Fibroblast of skin of left biceps (primary cell): Measurements from ENCODE around the gene TNFRSF8.

Source experiments
- DNase-seq, 2 experiments: peaks; one replicate each; pipeline ENCODE4 v3.0.0-alpha.2; 2013; ENCODE audit warnings: low read depth in 2 of 2

Gene TNFRSF8

DNA sequence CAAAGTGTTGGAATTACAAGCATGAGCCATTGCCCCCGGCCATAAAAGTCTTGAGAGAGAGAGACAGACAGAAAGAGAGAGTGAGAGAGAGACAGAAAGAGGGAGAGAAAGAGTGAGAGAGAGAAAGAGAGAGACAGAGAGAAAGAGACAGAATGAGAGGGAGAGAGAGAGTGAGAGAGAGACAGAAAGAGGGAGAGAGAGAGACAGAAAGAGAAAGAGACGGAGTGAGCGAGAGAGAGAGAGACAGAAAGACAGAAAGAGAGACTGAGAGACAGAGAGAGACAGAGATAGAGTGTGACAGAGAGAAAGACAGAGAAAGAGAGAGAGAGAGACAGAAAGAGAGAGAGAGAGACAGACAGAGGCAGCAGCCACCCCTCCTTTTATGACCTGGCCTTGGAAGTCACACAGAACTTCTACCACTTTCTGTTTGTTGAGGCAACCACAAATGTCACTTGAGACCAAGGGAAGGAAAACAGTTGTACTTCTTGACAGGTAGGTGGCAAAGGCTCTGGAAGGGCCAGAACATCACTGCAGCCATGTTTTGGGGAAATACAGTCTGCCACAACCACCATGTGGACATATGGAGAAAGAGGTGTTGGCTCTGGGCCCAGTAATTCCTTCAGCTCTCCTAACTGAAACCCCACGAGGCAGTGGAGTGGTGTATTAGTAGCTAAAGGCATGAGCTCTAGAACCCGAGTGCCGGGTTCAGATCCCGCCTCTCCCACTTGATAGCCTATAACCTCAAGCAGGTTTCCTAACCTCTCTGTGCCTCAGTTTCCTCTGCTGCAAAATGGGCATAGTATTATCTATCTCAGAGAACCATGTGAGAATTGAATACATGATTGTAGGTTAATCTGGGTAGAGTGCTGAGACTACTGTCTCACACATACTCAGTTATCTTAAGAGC, 50.6 kb downstream of the TNFRSF8 start:
- DNase-seq = peak; percentile 21 to 28

DNA sequence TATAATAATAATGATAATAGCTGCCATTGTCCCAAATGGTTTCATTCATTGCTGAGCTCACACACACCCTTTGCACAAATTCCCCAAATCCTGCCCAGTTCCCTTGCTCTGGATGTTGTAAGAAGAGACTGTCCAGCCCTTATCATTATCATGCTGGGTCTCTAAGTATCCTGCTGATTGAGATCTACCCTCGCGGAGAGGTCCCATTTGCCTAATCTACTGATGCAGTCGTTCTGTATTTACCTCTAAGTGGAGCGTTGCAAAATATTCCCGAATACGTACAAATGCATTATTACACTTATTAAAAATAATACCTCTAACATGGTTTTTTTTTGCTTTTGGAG, 51.2 kb downstream of the TNFRSF8 start:
- no peak for DNase-seq

DNA sequence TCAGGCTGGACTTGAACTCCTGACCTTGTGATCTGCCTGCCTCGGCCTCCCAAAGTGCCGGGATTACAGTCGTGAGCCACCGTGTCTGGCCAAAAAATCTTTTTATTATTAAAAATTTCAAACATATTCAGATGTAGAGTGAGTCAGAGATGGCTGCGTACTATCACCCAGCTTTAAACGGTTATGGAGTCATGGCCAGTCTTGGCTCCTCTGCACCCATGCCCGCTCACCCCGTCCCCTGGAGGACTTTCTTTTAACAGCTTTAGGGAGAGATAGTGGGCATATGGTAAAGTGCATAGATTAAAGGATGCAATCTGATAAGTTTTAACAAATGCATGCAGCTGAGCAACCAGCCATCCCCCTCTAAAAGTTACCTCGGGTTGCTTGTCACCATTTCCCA, 51.8 kb downstream of the TNFRSF8 start:
- DNase-seq = no peak

DNA sequence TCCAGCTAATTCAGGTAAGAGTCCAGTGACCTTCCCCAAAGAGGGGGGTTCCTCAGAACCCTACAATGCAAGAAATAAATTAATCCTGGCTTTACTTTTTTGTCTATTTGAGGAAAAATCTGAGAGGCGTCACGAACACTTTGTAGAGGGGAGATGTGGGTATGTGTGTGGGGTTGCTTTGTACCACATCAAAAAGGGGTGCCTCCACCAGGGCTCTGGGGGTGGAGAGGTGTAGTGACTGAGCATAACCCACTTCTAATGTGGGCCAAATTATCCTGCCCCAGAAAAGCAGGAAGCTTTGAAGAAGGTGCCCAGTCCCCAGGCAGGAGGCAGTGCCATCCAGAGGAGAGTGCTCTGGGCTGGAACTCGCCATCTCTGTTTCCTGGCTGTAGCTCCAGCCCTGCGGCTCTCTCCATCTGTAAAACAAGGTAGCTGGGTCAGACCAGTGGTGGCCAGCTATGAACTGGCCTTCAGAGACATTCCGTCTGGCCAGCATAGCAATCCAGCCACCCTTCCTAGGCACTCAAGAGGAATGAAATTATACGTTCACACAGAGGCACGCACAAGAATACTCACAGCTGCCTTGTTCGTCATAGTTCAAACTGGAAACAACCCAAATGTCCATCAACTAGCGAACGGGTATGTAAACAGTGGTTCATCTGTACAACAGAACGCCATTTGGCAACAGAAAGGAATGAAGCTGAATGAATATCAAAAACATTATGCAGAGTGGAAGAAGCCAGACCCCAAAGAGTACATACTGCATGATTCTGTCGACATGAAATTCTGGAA, 58.3 kb downstream of the TNFRSF8 start:
- peak; percentile 13 to 16 for DNase-seq

DNA sequence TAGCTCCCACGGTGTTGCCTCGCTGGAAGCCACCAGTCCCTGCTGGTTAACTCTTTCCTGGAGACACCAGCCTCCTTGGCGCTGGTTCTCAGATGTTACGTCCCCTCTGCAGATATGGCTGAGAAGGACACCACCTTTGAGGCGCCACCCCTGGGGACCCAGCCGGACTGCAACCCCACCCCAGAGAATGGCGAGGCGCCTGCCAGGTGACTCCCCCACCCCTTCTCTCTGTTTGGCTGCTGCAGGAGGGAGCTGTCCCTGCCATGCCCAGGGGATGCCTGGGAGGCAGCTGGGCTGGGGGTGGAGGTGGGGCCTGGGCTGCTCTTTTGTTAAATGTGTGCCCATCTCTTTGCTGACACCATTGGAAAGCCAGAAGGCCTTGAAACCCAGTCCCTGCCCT, 60.1 kb downstream of the TNFRSF8 start:
- DNase-seq = no peak

DNA sequence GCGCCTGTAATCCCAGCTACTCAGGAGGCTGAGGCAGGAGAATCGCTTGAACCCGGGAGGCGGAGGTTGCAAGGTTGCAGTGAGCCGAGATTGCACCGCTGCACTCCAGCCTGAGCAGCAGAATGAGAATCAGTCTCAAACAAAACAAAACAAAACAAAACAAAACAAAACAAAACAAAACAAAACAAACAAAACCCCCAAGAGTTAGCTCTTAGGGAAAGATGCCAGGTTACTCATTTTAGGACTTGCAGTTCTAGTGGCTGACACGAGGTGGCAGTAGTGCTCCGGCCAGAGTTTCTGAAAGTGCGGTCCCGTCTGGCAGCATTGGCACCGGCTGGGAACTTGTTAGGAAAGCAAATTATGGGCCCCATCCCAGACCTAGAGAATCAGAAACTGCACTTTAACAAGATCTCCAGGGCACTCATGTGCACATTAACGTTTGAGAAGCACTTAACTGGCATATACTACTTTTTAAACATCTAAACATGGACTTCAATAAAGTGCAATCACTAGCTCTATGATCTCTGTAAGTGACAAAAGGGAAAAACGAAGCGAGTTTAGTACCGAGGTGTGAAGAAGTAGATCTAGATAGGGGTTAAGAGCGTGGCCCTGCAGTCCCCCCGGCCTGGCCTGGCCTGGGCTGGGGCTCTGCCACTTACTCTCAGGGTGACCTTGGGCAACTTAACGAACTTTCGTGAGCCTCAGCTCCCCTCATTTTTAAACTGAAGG, 61.8 kb downstream of the TNFRSF8 start:
- DNase-seq = peak; percentile 9 to 19

DNA sequence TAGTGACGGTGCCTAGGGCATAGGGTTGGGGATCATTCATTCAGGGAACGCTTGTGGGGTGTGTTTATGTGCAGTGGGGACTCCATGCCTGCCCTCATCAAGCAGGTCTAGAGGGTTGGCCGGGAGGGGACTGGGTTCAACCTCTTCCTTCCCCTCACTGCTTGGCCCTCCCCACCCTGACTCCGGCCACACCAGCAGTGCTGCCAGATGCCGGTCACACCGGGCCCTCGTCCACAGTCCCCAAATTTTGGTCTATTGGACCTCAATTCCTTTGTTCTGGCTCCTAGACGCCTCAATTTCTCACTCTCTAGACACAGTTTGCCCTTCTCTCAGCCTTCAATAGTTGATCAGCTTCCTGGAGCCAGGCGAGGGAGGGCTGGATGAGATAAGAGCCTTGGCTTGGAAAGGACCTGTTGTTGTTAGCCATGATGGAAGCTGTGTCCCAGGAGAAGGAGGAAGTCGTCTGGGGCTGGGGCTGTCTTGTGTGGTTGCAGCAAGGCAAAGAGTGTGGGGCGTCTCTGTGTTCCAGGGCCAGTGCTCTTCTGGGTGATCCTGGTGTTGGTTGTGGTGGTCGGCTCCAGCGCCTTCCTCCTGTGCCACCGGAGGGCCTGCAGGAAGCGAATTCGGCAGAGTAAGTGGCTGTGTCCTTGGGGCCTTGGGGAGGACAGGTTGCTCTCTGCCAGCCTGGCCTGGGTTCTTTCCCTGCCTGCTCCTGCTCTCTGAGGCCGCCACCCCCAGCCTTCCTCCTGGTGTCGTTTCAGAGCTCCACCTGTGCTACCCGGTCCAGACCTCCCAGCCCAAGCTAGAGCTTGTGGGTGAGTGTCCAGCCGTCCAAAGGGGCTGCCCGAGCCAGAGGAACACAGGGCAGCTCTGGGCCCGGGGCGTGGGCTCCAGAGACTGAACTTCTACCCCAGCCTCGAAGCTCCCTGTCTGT, 62.6 kb downstream of the TNFRSF8 start:
- no peak for DNase-seq

DNA sequence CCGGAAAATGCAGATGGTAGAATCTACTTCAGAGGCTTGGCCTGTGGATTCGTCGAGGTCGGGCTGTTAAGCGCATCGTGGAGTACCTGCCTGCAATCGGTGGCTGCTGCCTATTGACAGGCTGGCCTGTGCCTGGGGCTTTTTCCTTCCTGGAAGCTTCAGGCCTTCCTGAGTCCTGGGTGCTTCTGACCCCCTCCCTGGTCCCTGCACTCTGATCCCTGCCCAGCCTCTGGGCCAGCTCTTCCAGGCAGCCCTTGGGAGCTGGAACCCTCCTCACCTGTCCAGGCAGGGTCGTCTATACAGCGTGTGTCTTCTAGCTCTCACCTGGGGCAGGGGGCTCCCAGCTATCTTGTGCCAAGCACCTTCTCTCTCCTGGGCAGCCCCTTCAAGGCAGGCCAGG, 63.7 kb downstream of the TNFRSF8 start:
- DNase-seq = no peak

DNA sequence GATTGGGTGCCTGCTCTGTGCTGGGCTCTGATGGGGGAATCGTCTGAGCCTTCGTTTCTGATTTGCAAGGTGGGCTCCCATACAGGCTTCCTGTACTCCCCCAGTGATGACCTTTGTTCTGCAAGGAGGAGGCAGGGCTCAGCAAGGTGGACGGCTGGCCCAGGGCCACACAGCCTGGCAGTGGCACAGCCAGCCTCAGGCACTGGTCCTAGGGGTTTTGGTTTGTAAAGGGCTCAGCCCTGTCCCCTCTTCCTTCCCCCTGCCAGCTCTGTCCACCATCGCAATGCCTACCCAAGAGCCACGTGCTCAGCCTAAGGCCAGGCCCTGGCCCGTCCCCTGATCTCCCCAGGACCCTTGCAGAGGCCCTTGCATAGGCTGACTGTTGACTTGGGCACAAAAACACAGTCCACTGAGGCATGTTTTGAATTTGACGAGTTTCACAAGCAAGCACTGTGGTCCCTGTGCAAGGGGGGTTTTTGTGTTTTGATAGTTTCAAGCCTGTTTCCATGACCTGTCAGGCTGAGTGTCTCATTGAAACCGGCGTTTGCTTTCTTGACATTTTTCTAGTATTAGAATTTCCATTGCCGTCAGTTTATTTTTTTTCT, 64.2 kb downstream of the TNFRSF8 start:
- no peak for DNase-seq

DNA sequence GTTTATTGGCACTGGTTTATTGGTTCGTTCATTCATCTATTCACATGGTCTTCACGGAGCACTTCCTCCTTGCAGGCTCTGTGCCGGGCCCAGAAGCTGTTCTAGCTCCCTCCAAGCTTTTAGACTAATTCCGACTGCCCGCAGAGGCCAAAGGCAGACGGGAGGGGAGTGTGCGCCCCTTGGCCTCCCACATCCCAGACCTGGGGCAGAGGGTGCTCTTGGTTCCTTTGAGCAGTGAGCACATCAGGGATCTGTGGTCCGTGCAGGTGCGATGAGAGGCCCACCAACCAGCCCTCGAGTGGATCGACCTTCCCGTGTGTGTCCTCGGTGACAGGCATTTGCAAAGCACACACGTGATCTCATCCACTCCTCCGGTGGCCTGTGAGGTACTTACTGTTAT, 65.0 kb downstream of the TNFRSF8 start:
- no peak for DNase-seq

DNA sequence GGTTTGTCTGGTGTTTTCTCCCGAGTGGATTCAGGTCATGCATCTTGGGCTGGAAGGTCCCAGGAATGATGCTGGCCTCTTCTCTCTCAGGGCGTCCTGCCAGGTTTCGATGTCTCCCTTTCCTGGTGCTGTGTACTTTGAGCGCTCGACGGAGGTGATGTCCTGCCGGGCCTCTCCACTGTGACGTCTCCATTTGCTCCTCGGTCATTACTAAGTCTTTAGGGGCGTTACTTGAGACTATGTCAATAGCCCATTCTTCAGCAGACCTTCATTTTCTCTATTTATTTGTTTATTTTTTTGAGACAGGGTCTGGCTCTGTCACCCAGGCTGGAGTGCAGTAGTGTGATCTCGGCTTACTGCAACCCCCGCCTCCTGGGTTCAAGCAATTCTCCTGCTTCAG, 66.5 kb downstream of the TNFRSF8 start:
- DNase-seq = no peak

DNA sequence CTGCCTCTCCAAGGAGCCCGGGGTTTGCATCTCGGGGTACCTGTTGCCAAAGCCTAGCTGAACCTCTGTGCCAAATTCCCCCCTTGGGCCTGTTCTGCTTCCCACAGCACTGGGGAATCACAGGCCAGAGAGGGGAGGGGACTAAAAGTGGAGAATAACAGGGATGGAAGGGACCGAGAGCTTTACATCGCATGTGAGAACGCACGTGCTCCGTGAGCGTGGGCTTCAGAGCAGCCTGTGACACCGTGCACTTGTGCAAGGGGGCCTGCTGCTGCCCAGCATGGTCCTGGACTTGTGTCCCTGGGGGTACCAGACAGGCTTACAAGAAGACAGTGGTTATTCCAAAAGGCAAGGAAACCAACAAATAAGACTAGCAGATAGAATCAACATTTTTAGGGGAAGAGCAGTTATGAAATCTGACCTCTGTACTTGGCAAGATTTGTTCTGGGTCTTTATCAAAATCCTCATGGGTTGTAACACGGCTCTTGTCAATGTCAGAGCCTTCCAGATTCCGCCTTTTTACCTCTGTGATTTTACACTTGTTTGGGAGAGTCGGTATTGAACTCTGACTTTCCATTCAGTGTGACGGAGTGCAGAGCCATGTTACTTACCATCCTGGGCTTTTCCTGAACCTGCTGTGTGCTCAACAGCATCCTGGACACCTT, 67.5 kb downstream of the TNFRSF8 start:
- no peak for DNase-seq

DNA sequence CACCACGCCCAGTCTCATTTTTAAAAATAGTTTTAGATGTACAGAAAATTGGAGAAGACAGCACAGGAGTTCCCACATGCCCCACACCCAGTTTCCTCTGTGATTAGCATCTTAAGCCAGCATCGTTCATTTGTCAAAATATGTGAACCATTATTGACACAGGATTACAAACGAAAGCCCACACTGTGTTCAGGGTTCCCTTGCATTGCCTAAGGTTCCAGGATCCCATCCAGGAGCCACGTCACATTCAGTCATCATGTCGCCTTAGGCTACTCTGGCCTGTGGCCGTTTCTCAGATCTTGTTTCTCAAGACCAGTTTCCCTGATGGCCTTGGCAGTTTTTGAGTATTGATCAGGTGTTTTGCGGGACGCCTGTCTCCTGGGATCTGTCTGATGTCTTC, 69.0 kb downstream of the TNFRSF8 start:
- no peak for DNase-seq

DNA sequence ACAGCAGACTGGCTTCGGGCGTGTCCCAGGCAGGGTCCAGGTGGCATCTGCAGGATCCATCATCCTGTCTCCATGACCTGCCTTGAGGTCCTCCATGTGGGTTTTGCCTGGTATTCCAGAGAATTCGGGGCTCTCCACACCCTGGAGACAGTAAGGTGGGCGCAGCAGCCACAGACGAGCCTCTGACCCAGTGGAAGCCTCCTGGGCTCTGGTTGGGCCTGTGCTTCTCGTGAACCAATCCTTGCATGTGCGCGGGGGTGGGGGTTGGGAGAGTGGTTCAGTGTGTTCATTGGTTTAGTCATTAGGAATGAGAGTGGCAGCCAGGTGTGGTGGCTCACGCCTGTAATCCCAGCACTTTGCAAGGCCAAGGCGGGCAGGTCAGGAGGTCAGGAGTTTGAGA, 71.6 kb downstream of the TNFRSF8 start:
- DNase-seq = no peak

DNA sequence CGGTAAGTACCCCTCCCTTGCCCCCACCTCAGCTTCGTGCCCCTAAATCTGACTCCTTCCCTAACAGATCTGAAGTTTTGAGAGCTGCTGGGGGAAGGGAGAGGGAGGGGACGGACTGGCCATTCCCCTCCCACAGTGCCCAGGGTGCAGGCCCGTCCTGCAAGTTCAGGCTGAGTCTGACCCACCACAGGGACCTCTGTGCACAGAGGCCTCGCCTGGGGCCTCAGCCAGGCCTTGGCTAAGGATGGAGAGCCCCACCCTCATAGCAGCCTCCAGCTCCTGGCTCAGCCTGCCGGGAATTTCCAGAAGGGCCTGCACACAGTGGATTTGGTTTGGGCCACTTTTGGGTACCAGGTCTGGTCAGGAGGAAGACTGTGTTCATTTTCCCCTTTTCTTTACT, 72.5 kb downstream of the TNFRSF8 start:
- DNase-seq = no peak

DNA sequence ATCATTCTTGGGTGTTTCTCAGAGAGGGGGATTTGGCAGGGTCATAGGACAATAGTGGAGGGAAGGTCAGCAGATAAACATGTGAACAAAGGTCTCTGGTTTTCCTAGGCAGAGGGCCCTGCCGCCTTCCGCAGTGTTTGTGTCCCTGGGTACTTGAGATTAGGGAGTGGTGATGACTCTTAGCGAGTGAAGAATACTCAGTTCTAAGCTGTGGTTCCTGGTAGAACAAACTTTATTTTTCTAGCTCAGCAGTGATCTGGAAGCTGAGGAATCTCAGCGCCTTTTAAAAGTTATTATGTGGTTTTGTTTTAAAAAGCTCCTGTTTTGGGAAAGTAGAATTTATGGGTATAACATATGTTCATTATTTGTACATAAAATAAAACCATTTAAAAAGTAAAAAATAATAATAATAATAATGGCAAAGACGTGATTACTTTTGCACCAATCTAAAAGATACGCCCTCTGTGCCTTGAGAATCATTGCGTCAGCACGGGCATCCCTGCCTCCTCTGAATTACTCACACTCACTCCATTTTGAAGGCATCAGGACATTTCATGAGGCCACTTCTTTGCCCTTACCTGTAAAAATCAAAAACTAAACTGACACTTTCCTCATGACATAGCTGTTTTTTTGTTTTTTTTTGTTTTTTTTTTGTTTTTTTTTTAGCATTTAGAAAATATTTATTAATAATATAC, 74.0 kb downstream of the TNFRSF8 start:
- DNase-seq = no peak

DNA sequence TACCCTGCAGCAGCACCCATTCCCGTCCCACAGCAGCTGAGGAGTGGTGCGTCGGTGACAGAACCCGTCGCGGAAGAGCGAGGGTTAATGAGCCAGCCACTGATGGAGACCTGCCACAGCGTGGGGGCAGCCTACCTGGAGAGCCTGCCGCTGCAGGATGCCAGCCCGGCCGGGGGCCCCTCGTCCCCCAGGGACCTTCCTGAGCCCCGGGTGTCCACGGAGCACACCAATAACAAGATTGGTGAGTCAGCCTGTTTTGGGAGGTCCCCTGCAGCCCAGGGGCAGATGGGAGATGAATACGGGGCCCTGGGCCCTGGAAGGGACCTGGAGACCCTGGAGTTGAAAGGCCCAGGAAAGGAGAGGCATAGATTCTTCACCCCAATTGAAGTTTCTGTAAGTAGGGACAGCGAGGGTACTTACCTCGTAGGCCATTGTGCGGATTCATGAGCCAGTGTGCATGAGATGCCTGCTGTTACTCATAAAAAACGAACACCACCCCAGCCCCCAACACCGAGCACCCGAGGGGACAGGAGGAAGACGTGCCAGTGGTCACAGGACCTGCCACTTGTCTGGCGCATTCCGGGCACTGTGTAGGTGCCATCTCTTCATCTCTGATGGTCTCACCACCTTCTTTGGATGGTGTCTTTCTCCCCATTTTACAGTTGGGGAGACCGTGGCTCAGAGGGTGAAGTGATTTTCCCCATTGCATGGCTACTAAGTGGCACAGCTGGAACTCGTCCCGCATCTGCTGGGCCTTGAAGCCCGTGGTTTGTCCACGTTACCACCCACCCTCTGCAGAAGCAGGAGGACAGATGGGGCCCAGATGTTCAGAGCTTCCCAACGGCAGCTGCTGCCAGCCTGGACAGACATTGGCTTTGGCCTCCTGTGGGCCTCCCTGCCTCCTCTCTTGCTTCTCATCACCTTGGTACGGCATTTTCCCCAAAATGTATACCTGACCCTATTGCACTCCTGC, 75.4 kb downstream of the TNFRSF8 start:
- DNase-seq = no peak

DNA sequence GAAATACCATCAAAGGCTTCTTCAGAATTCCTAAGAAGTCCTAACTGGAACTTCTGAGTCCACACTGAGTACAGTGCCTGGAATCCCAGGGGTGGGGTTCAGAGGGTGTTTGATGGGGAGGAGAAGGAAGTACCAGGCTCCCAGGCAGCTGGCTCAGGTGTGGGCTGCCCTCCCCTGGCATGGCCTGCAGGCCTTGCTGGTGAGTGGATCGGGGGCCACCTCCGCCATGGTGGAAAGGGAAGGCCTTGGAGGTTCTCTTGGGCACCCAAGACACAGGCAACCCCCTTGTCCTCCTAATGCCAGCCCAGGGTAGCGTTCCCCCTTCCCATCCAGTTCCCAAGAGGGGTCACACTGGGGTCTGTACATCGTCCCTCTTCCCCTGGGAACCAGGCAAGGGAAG, 76.9 kb downstream of the TNFRSF8 start:
- no peak for DNase-seq
